Right renal pelvis (tissue), 4 donors: ENCODE measurements around the gene ATP10B. TPM values are rescaled to one million over a fixed set of nuclear protein-coding genes. Genes with fewer than 3 reads are reported as not detected.

Experiments
- DNase-seq, 4 donors: peaks; one replicate each; pipeline ENCODE4 v3.0.0-alpha.2; 2013; ENCODE audit warnings: low read depth in 4 of 4, low spot score in 3 of 4, missing footprints in 1 of 4
- polyA plus RNA-seq, 4 donors: library from polyadenylated mRNA; unstranded; fragments of 120-200 nt; gene quantifications; one replicate each; pipeline ENCODE4 v1.2.1, GENCODE V29; 2013; ENCODE audit not compliant: insufficient read length in 4 of 4

The ATP10B gene
- polyA plus RNA-seq, 4 donors: 0.51 to 0.70 (median 0.60) TPM

- DNase-seq: no peak
Observed at GRCh38 chr5:160693831-160694465, 158.1 kb downstream of the ATP10B start.

- no peak for DNase-seq
Observed at GRCh38 chr5:160692271-160692670, 159.7 kb downstream of the ATP10B start.

- no peak for DNase-seq
Observed at GRCh38 chr5:160685695-160686094, 166.3 kb downstream of the ATP10B start.

DNA sequence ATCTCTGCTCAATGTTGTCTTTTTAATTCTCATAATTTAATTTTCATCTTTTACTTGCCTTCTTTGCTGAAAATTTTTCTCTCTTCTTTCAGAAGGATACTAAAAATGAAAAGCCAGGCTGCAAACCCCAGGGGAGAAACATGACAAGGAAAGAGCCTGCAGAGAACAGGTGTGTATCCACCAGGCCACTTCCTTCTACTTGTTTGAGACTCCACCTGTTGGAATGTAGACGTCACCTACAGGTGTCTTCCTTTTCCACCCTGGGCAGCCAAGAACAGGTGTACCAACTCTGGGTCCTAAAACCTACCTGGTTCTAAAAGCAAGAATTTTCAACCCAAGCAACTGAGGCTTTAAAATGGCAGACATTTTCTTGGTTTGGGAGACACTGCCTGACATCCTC lies 166.8 kb downstream of the ATP10B start:
- no peak for DNase-seq

DNA sequence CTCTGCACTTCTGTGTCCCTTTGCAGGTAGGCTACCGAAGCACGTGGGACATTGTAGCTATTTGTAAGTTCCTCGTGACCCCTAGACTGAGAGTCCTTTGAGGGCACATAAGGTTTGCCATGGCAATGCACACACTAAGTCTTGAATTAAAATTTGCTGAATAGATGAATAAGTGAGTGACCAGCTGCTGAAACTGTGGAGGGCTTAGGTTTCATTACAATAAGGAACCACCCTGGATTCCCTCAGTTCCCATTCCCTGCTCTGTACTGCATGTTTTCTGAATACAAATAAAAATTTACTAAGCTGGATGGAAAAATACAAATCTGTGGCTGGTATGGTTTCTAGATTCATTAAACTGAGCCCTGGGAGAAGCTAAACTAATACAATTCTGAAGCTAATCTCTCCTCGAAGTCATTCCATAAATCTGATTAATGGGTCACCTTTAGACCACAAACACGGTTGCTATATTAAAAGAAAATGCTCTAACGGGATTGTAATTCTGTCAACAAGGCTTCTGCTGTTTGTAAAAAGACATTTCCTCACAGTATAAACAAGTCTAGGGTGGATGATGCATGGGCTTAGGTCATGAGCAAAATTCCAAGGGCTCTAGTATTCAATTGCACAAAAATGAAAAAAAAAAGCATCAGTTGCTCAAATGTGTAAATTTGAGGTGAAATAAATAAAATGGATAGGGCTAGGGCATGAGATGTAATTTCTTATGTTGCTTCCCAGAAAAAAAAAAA lies 172.3 kb downstream of the ATP10B start:
- DNase-seq: no peak

DNA sequence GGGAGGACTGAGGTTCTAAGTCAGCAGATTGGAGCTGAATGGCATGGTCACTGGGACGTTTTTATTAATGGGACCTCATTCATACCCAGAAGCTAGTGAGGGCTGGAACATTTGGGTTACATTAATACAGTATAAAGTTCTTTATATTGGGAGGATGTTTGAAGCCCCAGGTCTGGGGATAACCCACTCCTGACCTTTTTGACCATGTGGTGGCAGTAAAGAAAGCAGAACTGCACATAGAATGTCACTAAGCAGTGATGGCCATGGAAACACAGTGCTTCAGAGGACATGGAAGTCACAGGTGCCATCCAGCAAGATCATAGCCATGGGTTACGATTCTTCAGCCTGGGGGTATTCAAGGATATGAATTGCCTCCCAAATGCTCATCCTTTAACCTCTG lies 176.0 kb downstream of the ATP10B start:
- no peak for DNase-seq

DNA sequence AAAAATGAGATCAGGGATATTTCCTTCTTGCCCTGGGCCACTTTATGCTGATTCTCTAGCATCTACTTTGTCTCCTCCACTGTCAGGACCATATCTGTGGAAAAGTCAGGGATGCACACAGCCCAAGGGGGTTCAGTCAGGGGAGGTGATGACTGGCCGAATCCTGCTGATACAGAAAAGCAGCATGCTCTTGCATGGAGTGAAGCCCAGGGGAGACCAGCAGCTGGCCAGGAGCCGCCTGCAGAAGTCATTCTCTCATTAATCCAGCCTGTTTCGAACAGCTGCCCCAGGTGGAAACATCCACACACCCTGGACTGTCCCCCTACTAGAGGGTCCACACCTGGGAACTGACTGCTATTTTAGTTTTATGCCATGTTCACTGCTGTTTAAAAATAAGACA lies 177.1 kb downstream of the ATP10B start:
- DNase-seq: no peak

GRCh38 chr5:160672521-160672920 lies 179.5 kb downstream of the ATP10B start:
- no peak for DNase-seq

GRCh38 chr5:160668356-160668755 lies 183.7 kb downstream of the ATP10B start:
- no peak for DNase-seq

DNA sequence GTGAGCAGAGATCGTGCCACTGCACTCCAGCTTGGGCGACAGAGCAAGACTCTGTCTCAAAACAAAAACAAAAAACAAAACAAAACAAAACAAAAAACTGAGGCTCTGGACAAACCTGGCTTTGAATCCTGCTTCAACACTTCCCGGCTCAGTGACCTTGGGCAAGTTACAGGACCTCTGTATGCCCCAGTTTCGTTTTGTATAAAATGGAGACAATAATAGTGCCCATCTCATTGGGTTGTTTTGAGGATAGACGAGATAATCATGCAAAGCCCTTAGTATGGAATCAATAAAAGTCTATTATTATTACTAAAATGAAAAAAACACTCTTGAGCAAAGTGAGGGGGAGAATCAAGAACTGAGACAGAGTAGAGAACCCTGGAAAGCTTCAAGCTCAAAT lies 184.9 kb downstream of the ATP10B start:
- DNase-seq: no peak

- DNase-seq: no peak
Observed at GRCh38 chr5:160665460-160665859, 186.6 kb downstream of the ATP10B start.

GRCh38 chr5:160660132-160660531 lies 191.9 kb downstream of the ATP10B start:
- no peak for DNase-seq

- no peak for DNase-seq
Observed at GRCh38 chr5:160657622-160658458, 194.2 kb downstream of the ATP10B start.

GRCh38 chr5:160657068-160657507 lies 194.9 kb downstream of the ATP10B start:
- no peak for DNase-seq

GRCh38 chr5:160655717-160656116 lies 196.3 kb downstream of the ATP10B start:
- DNase-seq: no peak

- no peak for DNase-seq
Observed at GRCh38 chr5:160651692-160652645, 200.0 kb downstream of the ATP10B start.

GRCh38 chr5:160649304-160649703 lies 202.7 kb downstream of the ATP10B start:
- DNase-seq: no peak

- DNase-seq: no peak
Observed at GRCh38 chr5:160646033-160646432, 206.0 kb downstream of the ATP10B start.

DNA sequence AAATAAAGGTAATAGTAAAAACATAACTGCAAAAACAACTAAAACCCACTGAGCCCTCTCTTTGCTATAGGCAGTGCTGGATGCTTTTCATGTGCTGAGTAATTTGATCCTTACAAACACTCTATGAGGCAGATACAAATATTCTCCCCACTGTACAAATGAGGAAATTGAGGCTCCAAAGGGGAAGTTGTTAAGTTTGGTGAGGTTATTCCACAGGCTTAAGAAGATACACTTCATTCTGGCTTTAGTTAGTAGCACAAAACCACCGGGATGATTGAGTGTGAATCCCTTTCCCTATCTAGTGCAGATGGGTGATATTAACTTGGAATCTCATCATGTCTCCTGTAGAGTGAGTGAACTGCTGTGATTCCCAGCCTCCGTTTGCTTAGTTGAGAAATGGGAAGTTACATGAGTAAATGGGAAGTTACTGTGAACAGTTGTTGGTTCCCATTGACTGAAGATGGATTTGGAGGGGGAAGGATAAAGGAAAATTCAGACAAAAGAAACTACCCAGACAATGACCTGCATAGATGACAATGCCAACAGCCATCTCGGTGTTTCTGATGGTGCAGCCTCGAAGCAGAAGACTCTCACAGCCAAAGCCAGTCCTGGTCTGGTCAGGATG lies 208.3 kb downstream of the ATP10B start:
- no peak for DNase-seq

DNA sequence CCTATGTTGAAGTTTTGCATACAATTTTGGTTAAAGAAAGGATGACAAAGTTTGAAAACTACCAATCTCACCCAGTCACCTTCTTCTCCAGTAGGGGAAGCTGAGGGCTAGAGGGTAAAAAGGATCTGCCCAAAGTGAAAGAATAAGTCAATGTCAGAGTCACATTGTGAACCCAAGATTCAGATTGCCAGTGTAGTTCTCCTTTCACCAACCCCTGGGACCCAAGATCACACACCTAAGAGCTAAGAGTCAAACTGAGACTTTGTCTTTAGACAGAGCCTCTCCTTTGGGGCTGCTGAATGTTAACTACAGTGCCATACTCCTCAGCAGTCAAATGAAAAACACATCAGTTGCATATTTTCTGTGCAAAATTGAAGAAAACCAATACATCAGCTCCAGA lies 210.6 kb downstream of the ATP10B start:
- no peak for DNase-seq
